ENCODE data around the gene ANKRD18A. TPM values are rescaled to one million over a fixed set of nuclear protein-coding genes. Genes with fewer than 3 reads are reported as not detected.
A peak's percentile ranks its signal among the peaks of the same experiment; 100 is the strongest.

The ANKRD18A gene
- total and polyA plus RNA-seq, 10 of the 15 experiments (the other 5 are each of a cell fraction or from before 2014, with no cell fraction given), result 0.37 TPM; not detected in 9

- DNase-seq (ENCODE audit: low read depth, low spot score) (no peak), ATAC-seq (no peak), FAIRE-seq (no peak)
- H3K9ac ChIP-seq (ENCODE audit: control insufficient read depth, insufficient read depth, low read length), result no peak overlapping the region
- TF ChIP-seq ATF7 (IDR thresholded peaks at IDR 0.05; ENCODE audit: low read depth), result no peak
- 0 out of 2 replicates have a peak, but pooled peaks have one; percentile 14 for TF ChIP-seq EZH2 (IDR thresholded peaks at IDR 0.05; ENCODE audit: borderline replicate concordance, control insufficient read depth, low read depth, low read length)
- H3K4me2 ChIP-seq (ENCODE audit: control insufficient read depth, insufficient read depth), result no peak overlapping the region
- ChIA-PET POLR2A (no interaction called here), SMC1A (ENCODE audit: uncharacterized antibody, unreplicated experiment) (no interaction called here), CTCF (no interaction called here), RAD21 (ENCODE audit: unreplicated experiment) (no interaction called here)
- no TSS peak for BruUV-seq (replicated peaks)
- H3K9me3 ChIP-seq (replicated peaks; ENCODE audit: control insufficient read depth, insufficient read depth, low read length), result no peaks in the 10 kb centered on the region; the same call in 2 of the 3 replicates
- WGBS (ENCODE audit: insufficient coverage, insufficient replicate concordance, low lambda C conversion rate, missing lambda C conversion rate), result 49% methylated on average over 2 of the region's 2 CpGs
- H2AFZ ChIP-seq (ENCODE audit: control insufficient read depth, low read depth, low read length), result no peak overlapping the region
- no peaks in the 10 kb centered on the region for H3K36me3 ChIP-seq (ENCODE audit: control insufficient read depth in 2 of 2, insufficient read depth in 2 of 2, low read length in 1 of 2)
- in situ Hi-C loops (cut with MboI) (no loop called here), intact Hi-C loops (cut with micrococcal nuclease; ENCODE audit: unreplicated experiment) (no loop called here)
- no peak overlapping the region for H3K27ac ChIP-seq (ENCODE audit: control insufficient read depth, insufficient read depth)
- no peaks in the 10 kb centered on the region for H3K79me2 ChIP-seq (ENCODE audit: control insufficient read depth, insufficient read depth, low read length)
- no peak overlapping the region for H3K4me3 ChIP-seq
- no peaks in the 10 kb centered on the region for H3K4me1 ChIP-seq (ENCODE audit: control insufficient read depth, insufficient read depth, low read length)
- H4K20me1 ChIP-seq (ENCODE audit: control insufficient read depth, insufficient read depth), result no peaks in the 10 kb centered on the region
- peaks cover 4 to 6% of the 10 kb centered on the region in 2 experiments for H3K27me3 ChIP-seq (replicated peaks in 1 of 2; ENCODE audit: control insufficient read depth in 2 of 2, insufficient read depth in 2 of 2, low read length in 1 of 2)
Observed at GRCh38 chr9:38622951-38623350, 2.6 kb upstream of the ANKRD18A start.

GRCh38 chr9:38622288-38622674, 1.9 kb upstream of the ANKRD18A start:
- H3K9ac ChIP-seq (ENCODE audit: control insufficient read depth, insufficient read depth, low read length), result no peak overlapping the region
- no TSS peak for BruUV-seq (replicated peaks)
- RAD21 ChIA-PET (ENCODE audit: unreplicated experiment), result no interaction called here
- peaks cover 4 to 6% of the 10 kb centered on the region in 2 experiments for H3K27me3 ChIP-seq (replicated peaks in 1 of 2; ENCODE audit: control insufficient read depth in 2 of 2, insufficient read depth in 2 of 2, low read length in 1 of 2)
- no peak overlapping the region for H3K4me3 ChIP-seq
- no peaks in the 10 kb centered on the region for H3K36me3 ChIP-seq (ENCODE audit: control insufficient read depth in 2 of 2, insufficient read depth in 2 of 2, low read length in 1 of 2)
- H2AFZ ChIP-seq (ENCODE audit: control insufficient read depth, low read depth, low read length), result no peak overlapping the region
- SMC1A ChIA-PET (ENCODE audit: uncharacterized antibody, unreplicated experiment), result no interaction called here
- DNase-seq (ENCODE audit: low read depth, low spot score), result no peak
- no peak overlapping the region for H3K4me2 ChIP-seq (ENCODE audit: control insufficient read depth, insufficient read depth)
- no peaks in the 10 kb centered on the region for H3K4me1 ChIP-seq (ENCODE audit: control insufficient read depth, insufficient read depth, low read length)
- intact Hi-C loops (cut with micrococcal nuclease; ENCODE audit: unreplicated experiment) (no loop called here), in situ Hi-C loops (cut with MboI) (no loop called here)
- WGBS (ENCODE audit: insufficient coverage, insufficient replicate concordance, low lambda C conversion rate, missing lambda C conversion rate), result 28% methylated on average over 30 of the region's 30 CpGs
- no peaks in the 10 kb centered on the region for H4K20me1 ChIP-seq (ENCODE audit: control insufficient read depth, insufficient read depth)
- no peaks in the 10 kb centered on the region for H3K79me2 ChIP-seq (ENCODE audit: control insufficient read depth, insufficient read depth, low read length)
- no peaks in the 10 kb centered on the region; the same call in 2 of the 3 replicates for H3K9me3 ChIP-seq (replicated peaks; ENCODE audit: control insufficient read depth, insufficient read depth, low read length)
- no peak for FAIRE-seq
- POLR2A ChIA-PET, result no interaction called here
- H3K27ac ChIP-seq (ENCODE audit: control insufficient read depth, insufficient read depth), result no peak overlapping the region
- CTCF ChIA-PET, result no interaction called here
- no peak for ATAC-seq
- TF ChIP-seq ZBTB33 (IDR thresholded peaks at IDR 0.05) (no peak), SUPT20H (IDR thresholded peaks at IDR 0.05; ENCODE audit: borderline replicate concordance, control insufficient read depth, low read depth, low read length) (no peak), CBX3 (IDR thresholded peaks at IDR 0.05; ENCODE audit: borderline replicate concordance, low read depth) (no peak), CHD2 (IDR thresholded peaks at IDR 0.05; ENCODE audit: borderline replicate concordance, low read depth, low read length) (no peak), EP300 (IDR thresholded peaks at IDR 0.05; ENCODE audit: borderline replicate concordance in 1 of 2, control insufficient read depth in 1 of 2, low read depth in 2 of 2, low read length in 2 of 2) (no peak), HCFC1 (IDR thresholded peaks at IDR 0.05; ENCODE audit: low read length) (no peak), MYC (IDR thresholded peaks at IDR 0.05; ENCODE audit: insufficient read depth, insufficient read length, insufficient replicate concordance, low read length, severe bottlenecking) (no peak), GABPA (IDR thresholded peaks at IDR 0.05; ENCODE audit: low read depth) (no peak), HDAC2 (IDR thresholded peaks at IDR 0.05) (no peak), MAX (IDR thresholded peaks at IDR 0.05; ENCODE audit: low read depth, low read length) (no peak), POLR2AphosphoS2 (IDR thresholded peaks at IDR 0.05; ENCODE audit: low read depth, low read length) (no peak), SMC3 (IDR thresholded peaks at IDR 0.05; ENCODE audit: borderline replicate concordance, low read length) (no peak), NR2C1 (IDR thresholded peaks at IDR 0.05) (no peak), SMAD5 (IDR thresholded peaks at IDR 0.05; ENCODE audit: low read depth) (no peak)

All from GM12878 (cell line).